GM11168 (cell line): Measurements from ENCODE around the gene MFAP1.

Experiments
- in situ Hi-C: fragments of 300-500 bp; cut with MboI; formaldehyde crosslinking; loops from one replicate; pipeline ENCODE4 v1.12.0; 2022; ENCODE audit warnings: low sequenced_read_pairs; ENCODE audit not compliant: unreplicated experiment

Gene MFAP1

GRCh38 chr15:43777267-43777914, 47.1 kb downstream of the MFAP1 start:
- in situ Hi-C loops: no loop called here

- in situ Hi-C loops: no loop called here
Observed at GRCh38 chr15:43776718-43777266, 47.7 kb downstream of the MFAP1 start, which contains the start of gene ELL3. Gene ELL3, minus strand, starts transcription at chr15:43776966. Its CDS starts 65 bp downstream, at chr15:43776901.

GRCh38 chr15:43776101-43776717, 48.3 kb downstream of the MFAP1 start:
- in situ Hi-C loops: no loop called here

- in situ Hi-C loops: no loop called here
Observed at GRCh38 chr15:43775411-43775965, 49.0 kb downstream of the MFAP1 start.

- in situ Hi-C loops: no loop called here
Observed at GRCh38 chr15:43774062-43774461, 50.4 kb downstream of the MFAP1 start.

GRCh38 chr15:43772624-43773023, 51.9 kb downstream of the MFAP1 start:
- in situ Hi-C loops: no loop called here

- in situ Hi-C loops: no loop called here
Observed at GRCh38 chr15:43771816-43772215, 52.7 kb downstream of the MFAP1 start.

GRCh38 chr15:43769584-43770228, 54.8 kb downstream of the MFAP1 start:
- in situ Hi-C loops: no loop called here

- in situ Hi-C loops: no loop called here
Observed at GRCh38 chr15:43763819-43764446, 60.6 kb downstream of the MFAP1 start.

GRCh38 chr15:43762824-43763223, 61.7 kb downstream of the MFAP1 start:
- in situ Hi-C loops: no loop called here
